ENCODE measurements around the gene TENT4A. TPM values are rescaled to one million over a fixed set of nuclear protein-coding genes. Genes with fewer than 3 reads are reported as not detected.

Gene TENT4A
- total and polyA plus RNA-seq, 10 of the 15 experiments (the other 5 are each of a cell fraction or from before 2014, with no cell fraction given), result 1.4 to 30.6 (median 12.5) TPM

Other genes starting within 250 kb of the TENT4A start
- gene NSUN2, start 80.4 kb upstream of the TENT4A start, total RNA-seq (2014; rRNA removed), result 83.2 and 84.7 TPM in 2 replicates
- gene NSUN2, start 80.4 kb upstream of the TENT4A start, total RNA-seq (2014; rRNA removed; fragmentation: Illumina TruSeq; extraction: Trizol), result 77.2 and 83.0 TPM in 2 replicates
- gene NSUN2, start 80.4 kb upstream of the TENT4A start, total RNA-seq (2021), result 80.2 and 90.9 TPM in 2 replicates
- gene NSUN2, start 80.4 kb upstream of the TENT4A start, polyA plus RNA-seq (2011; rRNA removed), result 89.9 and 94.7 TPM in 2 replicates
- gene NSUN2, start 80.4 kb upstream of the TENT4A start, polyA plus RNA-seq (2014; fragmentation: Illumina TruSeq; extraction: Trizol), result 91.1 and 99.8 TPM in 2 replicates
- gene NSUN2, start 80.4 kb upstream of the TENT4A start, polyA plus RNA-seq (2014; fragmentation: Nextera tagmentation; extraction: Ambion mirVana), result 10 to 100 TPM in 1 of 2 experiments, 1 to 10 TPM in 1; 8.0 to 10.8 TPM
- 91.2 and 97.9 TPM in 2 replicates for gene NSUN2, start 80.4 kb upstream of the TENT4A start, polyA plus RNA-seq (2014; rRNA removed)
- 100 to 1,000 TPM; 104 to 112 TPM for gene NSUN2, start 80.4 kb upstream of the TENT4A start, polyA plus RNA-seq (2016; fragmentation: Nextera tagmentation; extraction: Ambion mirVana)
- gene SRD5A1, start 80.0 kb upstream of the TENT4A start, total RNA-seq (2014; rRNA removed), result 7.5 and 11.7 TPM in 2 replicates
- gene SRD5A1, start 80.0 kb upstream of the TENT4A start, total RNA-seq (2014; rRNA removed; fragmentation: Illumina TruSeq; extraction: Trizol), result 4.7 and 4.9 TPM in 2 replicates
- gene SRD5A1, start 80.0 kb upstream of the TENT4A start, total RNA-seq (2021), result 13.9 and 20.1 TPM in 2 replicates
- 12.6 and 12.9 TPM in 2 replicates for gene SRD5A1, start 80.0 kb upstream of the TENT4A start, polyA plus RNA-seq (2011; rRNA removed)
- gene SRD5A1, start 80.0 kb upstream of the TENT4A start, polyA plus RNA-seq (2014; fragmentation: Illumina TruSeq; extraction: Trizol), result 5.3 and 8.1 TPM in 2 replicates
- 1 to 10 TPM in 1 of 2 experiments, under 1 TPM in 1; 0.76 to 2.0 TPM for gene SRD5A1, start 80.0 kb upstream of the TENT4A start, polyA plus RNA-seq (2014; fragmentation: Nextera tagmentation; extraction: Ambion mirVana)
- 17.0 and 17.9 TPM in 2 replicates for gene SRD5A1, start 80.0 kb upstream of the TENT4A start, polyA plus RNA-seq (2014; rRNA removed)
- 10 to 100 TPM; 15.0 to 16.5 TPM for gene SRD5A1, start 80.0 kb upstream of the TENT4A start, polyA plus RNA-seq (2016; fragmentation: Nextera tagmentation; extraction: Ambion mirVana)